ENCODE results near the gene NCOA7.

DNA sequence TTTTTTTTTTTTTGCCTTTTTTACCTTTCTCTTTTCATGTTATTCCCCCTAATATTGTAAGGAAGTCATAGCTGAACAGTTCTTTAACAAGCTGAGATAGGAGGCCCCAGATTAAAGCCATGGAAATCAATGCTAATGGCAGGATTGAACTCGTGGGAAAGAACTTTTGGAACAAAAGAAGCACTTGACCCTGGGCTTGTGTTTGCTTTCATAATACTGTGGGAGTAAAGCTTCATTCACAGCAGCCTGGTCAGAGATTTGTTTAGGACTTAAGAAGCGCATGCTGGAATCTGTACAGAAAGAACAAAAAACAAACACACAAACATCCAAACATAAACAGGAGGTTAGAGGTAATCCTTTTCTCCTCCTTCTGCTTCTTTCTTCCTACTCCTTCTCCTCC lies 36.2 kb upstream of the NCOA7 start:
- TF ChIP-seq EP300 (IDR thresholded peaks at IDR 0.05) (no peak), POLR2A (IDR thresholded peaks at IDR 0.05) (no peak)
- TF ChIP-seq, protein P1, sequence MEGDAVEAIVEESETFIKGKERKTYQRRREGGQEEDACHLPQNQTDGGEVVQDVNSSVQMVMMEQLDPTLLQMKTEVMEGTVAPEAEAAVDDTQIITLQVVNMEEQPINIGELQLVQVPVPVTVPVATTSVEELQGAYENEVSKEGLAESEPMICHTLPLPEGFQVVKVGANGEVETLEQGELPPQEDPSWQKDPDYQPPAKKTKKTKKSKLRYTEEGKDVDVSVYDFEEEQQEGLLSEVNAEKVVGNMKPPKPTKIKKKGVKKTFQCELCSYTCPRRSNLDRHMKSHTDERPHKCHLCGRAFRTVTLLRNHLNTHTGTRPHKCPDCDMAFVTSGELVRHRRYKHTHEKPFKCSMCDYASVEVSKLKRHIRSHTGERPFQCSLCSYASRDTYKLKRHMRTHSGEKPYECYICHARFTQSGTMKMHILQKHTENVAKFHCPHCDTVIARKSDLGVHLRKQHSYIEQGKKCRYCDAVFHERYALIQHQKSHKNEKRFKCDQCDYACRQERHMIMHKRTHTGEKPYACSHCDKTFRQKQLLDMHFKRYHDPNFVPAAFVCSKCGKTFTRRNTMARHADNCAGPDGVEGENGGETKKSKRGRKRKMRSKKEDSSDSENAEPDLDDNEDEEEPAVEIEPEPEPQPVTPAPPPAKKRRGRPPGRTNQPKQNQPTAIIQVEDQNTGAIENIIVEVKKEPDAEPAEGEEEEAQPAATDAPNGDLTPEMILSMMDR (IDR thresholded peaks at IDR 0.05), result no peak
